Mucosa of rectum (tissue), 2 donors: ENCODE results near the gene COL27A1.

Experiments used
- H3K27ac ChIP-seq, 2 donors: one replicate each; pipeline ENCODE4 v1.7.0; 2013; ENCODE audit warnings: inconsistent platforms in 2 of 2, low read depth in 2 of 2, low read length in 2 of 2
- H3K27me3 ChIP-seq, 2 donors: one replicate each; pipeline ENCODE4 v1.7.0; 2013; ENCODE audit warnings: low read length in 2 of 2; ENCODE audit not compliant: control insufficient read depth in 2 of 2, insufficient read depth in 2 of 2
- H3K36me3 ChIP-seq, 2 donors: one replicate each; pipeline ENCODE4 v1.7.0; 2013; ENCODE audit warnings: low read length in 2 of 2; ENCODE audit not compliant: control insufficient read depth in 2 of 2, insufficient read depth in 2 of 2
- H3K4me1 ChIP-seq, 2 donors: one replicate each; pipeline ENCODE4 v1.7.0; 2013; ENCODE audit warnings: low read length in 2 of 2, mild to moderate bottlenecking in 1 of 2; ENCODE audit not compliant: control insufficient read depth in 2 of 2, insufficient read depth in 2 of 2
- H3K4me3 ChIP-seq, 2 donors: one replicate each; pipeline ENCODE4 v1.7.0; 2013; ENCODE audit warnings: low read length in 2 of 2
- H3K9ac ChIP-seq, 2 donors: one replicate each; pipeline ENCODE4 v1.7.0; 2013; ENCODE audit warnings: low read length in 2 of 2, low read depth in 1 of 2, mild to moderate bottlenecking in 1 of 2
- H3K9me3 ChIP-seq, 2 donors: one replicate each; pipeline ENCODE4 v1.7.0; 2013; ENCODE audit warnings: low read length in 2 of 2; ENCODE audit not compliant: control insufficient read depth in 2 of 2
- donor health status: healthy.
- donor health status: Normal muscosa, but diverticular disease.

The COL27A1 gene

GRCh38 chr9:114309096-114309495 is 153.8 kb downstream of the COL27A1 start:
- no peaks in the 10 kb centered on the region for H3K36me3 ChIP-seq
- no peaks in the 10 kb centered on the region for H3K9me3 ChIP-seq
- no peaks in the 10 kb centered on the region for H3K27me3 ChIP-seq
- H3K4me1 ChIP-seq, result peaks cover 0 to 2% of the 10 kb centered on the region in 2 donors
- H3K27ac ChIP-seq, result no peak overlapping the region
- no peak overlapping the region for H3K9ac ChIP-seq
- H3K4me3 ChIP-seq, result no peak overlapping the region

- Histone ChIP-seq H3K27me3 (no peaks in the 10 kb centered on the region), H3K9ac (no peak overlapping the region), H3K9me3 (no peaks in the 10 kb centered on the region), H3K27ac (no peak overlapping the region), H3K4me3 (no peak overlapping the region), H3K36me3 (no peaks in the 10 kb centered on the region), H3K4me1 (no peaks in the 10 kb centered on the region)
Observed at GRCh38 chr9:114310471-114311450, 155.4 kb downstream of the COL27A1 start.

DNA sequence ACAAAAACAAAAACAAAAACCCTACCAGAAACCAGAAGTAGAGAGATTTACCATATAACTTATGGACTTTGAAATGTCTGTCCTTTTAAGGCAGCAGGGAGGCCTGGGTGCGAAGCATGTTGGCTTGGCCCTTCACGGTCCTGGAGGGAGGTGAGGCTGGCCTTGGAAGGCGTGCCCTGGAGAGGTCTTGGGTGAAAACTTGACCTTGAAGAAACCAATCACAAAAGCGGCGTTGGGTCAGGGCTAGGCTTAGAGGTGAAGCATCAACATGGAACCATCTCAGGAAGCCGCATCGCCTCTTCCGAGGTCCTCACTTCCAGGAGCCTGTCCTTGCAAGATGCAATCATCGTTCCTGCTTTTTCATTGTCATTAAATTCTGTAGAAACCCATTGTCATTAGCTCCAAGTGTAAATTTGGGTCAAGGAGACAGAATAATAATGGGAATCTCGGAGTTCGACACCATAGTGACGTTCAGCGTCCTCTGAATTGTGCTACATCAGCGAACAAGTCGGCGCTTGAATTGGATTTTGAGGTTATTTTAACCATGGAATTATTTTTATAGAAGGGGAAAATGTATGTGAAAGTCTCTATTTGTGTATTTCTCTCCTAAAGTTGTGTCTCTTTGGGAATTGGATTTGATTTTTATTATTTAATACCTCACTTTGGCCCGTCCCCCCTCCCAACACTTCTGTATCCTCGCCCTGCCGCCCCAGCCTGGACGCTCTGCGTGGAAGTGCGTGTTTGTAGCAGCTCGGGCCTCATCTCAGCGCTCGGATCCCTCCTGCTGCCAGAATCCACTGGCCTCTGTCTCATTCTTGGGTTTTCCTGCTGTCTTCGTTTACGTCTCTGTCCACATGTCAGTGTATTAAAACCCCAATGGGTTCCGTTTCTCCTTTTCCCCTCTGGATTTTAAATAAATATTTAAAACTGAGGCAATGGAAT is 156.5 kb downstream of the COL27A1 start:
- H3K9me3 ChIP-seq, result no peaks in the 10 kb centered on the region
- H3K27ac ChIP-seq, result no peak overlapping the region
- no peaks in the 10 kb centered on the region for H3K27me3 ChIP-seq
- H3K9ac ChIP-seq, result no peak overlapping the region
- H3K4me1 ChIP-seq, result no peaks in the 10 kb centered on the region
- H3K36me3 ChIP-seq, result no peaks in the 10 kb centered on the region
- H3K4me3 ChIP-seq, result no peak overlapping the region

DNA sequence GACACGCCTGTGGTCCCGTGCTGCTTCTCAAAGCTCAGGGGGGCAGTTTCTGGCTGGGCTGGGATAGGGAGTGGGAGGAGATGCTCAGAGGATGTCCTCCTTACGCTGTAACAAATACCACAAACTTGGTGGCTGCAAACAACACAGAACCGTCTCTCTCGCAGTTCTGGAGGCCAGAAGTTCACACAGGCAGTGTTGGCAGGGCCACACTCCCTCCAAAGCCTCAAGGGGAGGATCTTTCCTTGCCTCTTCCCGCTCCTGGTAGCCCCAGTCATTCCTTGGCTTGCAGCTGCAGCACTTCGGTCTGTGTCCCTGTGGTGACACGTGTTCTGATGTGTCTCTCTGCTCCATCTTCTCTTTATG is 157.2 kb downstream of the COL27A1 start:
- no peaks in the 10 kb centered on the region for H3K27me3 ChIP-seq
- H3K4me3 ChIP-seq, result no peak overlapping the region
- no peak overlapping the region for H3K27ac ChIP-seq
- H3K4me1 ChIP-seq, result no peaks in the 10 kb centered on the region
- H3K36me3 ChIP-seq, result no peaks in the 10 kb centered on the region
- H3K9me3 ChIP-seq, result no peaks in the 10 kb centered on the region
- H3K9ac ChIP-seq, result no peak overlapping the region

- Histone ChIP-seq H3K4me1 (no peaks in the 10 kb centered on the region), H3K9me3 (no peaks in the 10 kb centered on the region), H3K36me3 (no peaks in the 10 kb centered on the region), H3K27me3 (no peaks in the 10 kb centered on the region), H3K27ac (no peak overlapping the region), H3K4me3 (no peak overlapping the region), H3K9ac (no peak overlapping the region)
Observed at GRCh38 chr9:114313186-114313585, 157.8 kb downstream of the COL27A1 start.

DNA sequence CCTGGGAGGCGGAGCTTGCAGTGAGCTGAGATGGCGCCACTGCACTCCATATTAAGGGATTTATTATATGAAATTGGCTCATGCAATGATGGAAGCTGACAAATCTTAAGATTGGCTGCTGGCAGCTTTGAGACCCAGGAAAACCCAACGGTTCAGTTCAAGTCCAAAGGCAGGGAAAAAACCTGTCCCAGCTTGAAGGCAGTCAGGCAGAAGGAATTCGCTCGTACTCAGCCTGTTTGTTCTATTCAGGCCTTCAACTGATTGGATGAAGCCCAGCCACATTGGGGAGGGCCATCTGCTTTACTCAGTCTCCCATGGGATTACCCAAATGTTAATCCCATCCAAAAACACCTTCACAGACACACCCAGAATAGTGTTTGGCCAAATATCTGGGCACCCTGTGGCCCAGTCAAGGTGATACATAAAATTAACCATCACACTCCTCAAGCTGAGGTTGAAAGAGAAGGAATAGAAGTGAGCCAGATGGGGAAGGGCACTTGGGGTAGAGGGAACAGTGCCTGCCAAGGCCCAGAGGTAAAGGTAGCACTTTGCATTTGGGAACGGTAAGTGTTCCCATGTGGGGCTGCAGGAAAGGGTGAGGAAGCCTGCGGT is 159.0 kb downstream of the COL27A1 start:
- Histone ChIP-seq H3K36me3 (no peaks in the 10 kb centered on the region), H3K9ac (no peak overlapping the region), H3K4me3 (no peak overlapping the region), H3K27me3 (no peaks in the 10 kb centered on the region), H3K9me3 (no peaks in the 10 kb centered on the region), H3K4me1 (no peaks in the 10 kb centered on the region), H3K27ac (no peak overlapping the region)

GRCh38 chr9:114314881-114315722 is 159.8 kb downstream of the COL27A1 start:
- H3K27ac ChIP-seq, result no peak overlapping the region
- H3K9ac ChIP-seq, result no peak overlapping the region
- H3K27me3 ChIP-seq, result peaks cover 0 to 2% of the 10 kb centered on the region in 2 donors
- no peaks in the 10 kb centered on the region for H3K4me1 ChIP-seq
- no peaks in the 10 kb centered on the region for H3K36me3 ChIP-seq
- no peaks in the 10 kb centered on the region for H3K9me3 ChIP-seq
- no peak overlapping the region for H3K4me3 ChIP-seq

- H3K4me1 ChIP-seq, result no peaks in the 10 kb centered on the region
- no peak overlapping the region for H3K9ac ChIP-seq
- H3K27me3 ChIP-seq, result peaks cover 0 to 2% of the 10 kb centered on the region in 2 donors
- H3K9me3 ChIP-seq, result no peaks in the 10 kb centered on the region
- H3K4me3 ChIP-seq, result no peak overlapping the region
- H3K27ac ChIP-seq, result no peak overlapping the region
- H3K36me3 ChIP-seq, result no peaks in the 10 kb centered on the region
Observed at GRCh38 chr9:114315723-114316363, 160.5 kb downstream of the COL27A1 start.

DNA sequence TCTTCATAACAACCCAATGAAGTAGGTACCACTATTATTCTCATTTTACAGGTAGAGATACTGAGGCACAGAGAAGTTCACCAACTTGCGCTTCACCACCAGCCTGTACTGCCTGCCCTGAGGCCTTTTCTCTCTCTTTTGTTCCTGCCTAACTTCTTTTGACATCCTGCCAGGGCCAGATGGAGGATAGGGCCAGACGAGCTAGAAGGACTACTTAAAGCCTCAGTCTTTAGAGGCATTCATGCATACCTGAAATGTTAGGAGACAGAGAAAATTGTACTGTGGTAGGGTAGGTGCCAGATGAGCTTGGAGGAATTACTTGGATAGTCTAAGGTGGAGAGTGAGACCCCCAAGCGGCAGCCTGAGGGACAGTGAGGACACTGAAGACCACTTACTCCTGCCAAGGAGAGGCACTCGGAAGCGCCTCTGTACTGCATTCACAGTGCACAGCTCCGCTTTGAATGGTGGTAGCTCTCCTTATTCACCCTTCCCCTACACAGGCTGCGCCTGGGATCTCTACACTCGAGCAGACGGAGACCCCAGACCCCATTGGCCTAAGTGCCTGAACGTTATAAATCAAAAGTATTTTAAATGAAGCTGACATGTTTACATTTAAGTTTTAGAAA is 161.4 kb downstream of the COL27A1 start:
- Histone ChIP-seq H3K27ac (no peak overlapping the region), H3K36me3 (no peaks in the 10 kb centered on the region), H3K4me1 (no peaks in the 10 kb centered on the region), H3K27me3 (peaks cover 0 to 2% of the 10 kb centered on the region in 2 donors), H3K9ac (no peak overlapping the region), H3K4me3 (no peak overlapping the region), H3K9me3 (no peaks in the 10 kb centered on the region)
